Progenitor cell of endocrine pancreas (in vitro differentiated cells): ENCODE measurements around the gene MIA. TPM values are rescaled to one million over a fixed set of nuclear protein-coding genes. Genes with fewer than 3 reads are reported as not detected.
A peak's percentile ranks its signal among the peaks of the same experiment; 100 is the strongest.

Source experiments
- DNase-seq: peaks from one replicate; pipeline ENCODE4 v3.0.0; 2021; ENCODE audit warnings: low spot score; ENCODE audit not compliant: unreplicated experiment
- H3K27ac Mint-ChIP-seq: 2 replicates; pipeline ENCODE4 v1.8.0; 2021; ENCODE audit warnings: mild to moderate bottlenecking, moderate library complexity, mixed read lengths
- H3K27me3 Mint-ChIP-seq: 2 replicates; pipeline ENCODE4 v1.8.0; 2021; ENCODE audit warnings: mixed read lengths
- H3K36me3 Mint-ChIP-seq: 2 replicates; pipeline ENCODE4 v1.8.0; 2022; ENCODE audit warnings: mixed read lengths; ENCODE audit not compliant: insufficient read depth
- H3K4me1 Mint-ChIP-seq: 2 replicates; pipeline ENCODE4 v1.8.0; 2021; ENCODE audit warnings: low read depth, mixed read lengths
- H3K4me3 Mint-ChIP-seq: 2 replicates; pipeline ENCODE4 v1.8.0; 2021; ENCODE audit warnings: low read depth, mild to moderate bottlenecking, moderate library complexity, mixed read lengths
- H3K9me3 Mint-ChIP-seq: 2 replicates; pipeline ENCODE4 v1.8.0; 2021; ENCODE audit warnings: low read depth, mixed read lengths
- CTCF ChIP-seq: fragments of 200-600 bp; sonication (generic); IDR thresholded peaks from one replicate; pipeline ENCODE4 v1.5.0; 2021; ENCODE audit warnings: antibody characterized with exemption, mild to moderate bottlenecking; ENCODE audit not compliant: unreplicated experiment
- total RNA-seq: library from RNA; stranded (reverse); gene quantifications from 2 replicates; pipeline ENCODE4 v1.2.1, GENCODE V29; 2021

The MIA gene
- total RNA-seq, 1 donor from 2014 or later = 8.5 TPM

DNA sequence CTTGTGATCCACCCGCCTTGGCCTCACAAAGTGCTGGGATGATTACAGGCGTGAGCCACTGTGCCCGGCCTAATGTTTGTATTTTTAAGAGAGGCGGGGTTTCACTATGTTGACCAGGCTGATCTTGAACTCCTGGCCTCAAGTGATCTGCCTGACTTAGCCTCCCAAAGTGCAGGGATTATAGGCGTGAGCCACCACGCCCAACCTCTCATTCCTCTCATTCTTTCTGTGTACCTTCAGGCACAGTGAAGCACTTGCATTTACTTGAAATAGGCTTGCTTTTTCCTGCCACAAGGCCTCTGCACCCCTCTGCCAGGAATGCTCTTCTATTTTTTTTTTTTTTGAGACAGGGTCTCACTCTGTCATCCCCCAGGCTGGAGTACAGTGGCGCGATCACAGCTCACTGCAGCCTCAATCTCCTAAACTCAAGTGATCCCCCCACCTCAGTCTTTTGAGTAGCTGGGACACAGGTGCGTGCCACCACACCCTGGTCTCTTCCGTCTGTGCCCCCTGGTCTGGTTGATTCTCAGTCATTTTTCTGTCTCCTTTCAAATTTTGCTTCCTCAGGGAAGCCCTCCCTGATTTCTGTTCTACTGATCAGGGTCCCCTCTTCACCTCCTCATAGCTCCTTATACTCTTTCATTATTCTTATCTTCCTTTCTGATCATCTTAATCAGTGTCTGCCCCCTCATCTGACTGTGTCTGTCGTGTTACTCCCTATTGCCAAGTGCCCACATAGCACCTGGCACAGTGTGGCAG, 40.1 kb upstream of the MIA start:
- H3K9me3 Mint-ChIP-seq = no peaks in the 10 kb centered on the region
- H3K27me3 Mint-ChIP-seq = no peaks in the 10 kb centered on the region
- peaks cover 32% of the 10 kb centered on the region for H3K36me3 Mint-ChIP-seq
- H3K27ac Mint-ChIP-seq = peak overlapping the region; percentile 33
- no peak for TF ChIP-seq CTCF
- no peak overlapping the region for H3K4me3 Mint-ChIP-seq
- H3K4me1 Mint-ChIP-seq = no peaks in the 10 kb centered on the region
- no peak for DNase-seq

DNA sequence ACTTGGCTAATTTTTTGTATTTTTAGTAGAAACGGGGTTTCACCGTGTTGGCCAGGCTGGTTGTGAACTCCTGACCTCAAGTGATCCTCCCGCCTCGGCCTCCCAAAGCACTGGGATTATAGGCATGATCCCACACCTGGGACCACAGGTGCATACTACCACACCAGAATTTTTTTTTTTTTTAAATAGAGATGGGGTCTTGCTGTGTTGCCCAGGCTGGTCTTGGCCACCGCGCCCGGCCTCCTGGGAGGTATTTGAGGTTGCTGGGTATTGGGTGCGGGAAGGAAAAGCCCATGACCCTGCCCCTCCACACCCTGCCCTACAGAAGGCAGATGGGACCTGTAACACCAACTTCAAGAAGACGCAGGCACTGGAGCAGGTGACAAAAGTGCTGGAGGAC, 38.7 kb upstream of the MIA start:
- H3K9me3 Mint-ChIP-seq = no peaks in the 10 kb centered on the region
- H3K4me3 Mint-ChIP-seq = no peak overlapping the region
- no peak overlapping the region for H3K27ac Mint-ChIP-seq
- peaks cover 23% of the 10 kb centered on the region for H3K36me3 Mint-ChIP-seq
- no peaks in the 10 kb centered on the region for H3K27me3 Mint-ChIP-seq
- no peak for DNase-seq
- TF ChIP-seq CTCF = no peak
- H3K4me1 Mint-ChIP-seq = no peaks in the 10 kb centered on the region

DNA sequence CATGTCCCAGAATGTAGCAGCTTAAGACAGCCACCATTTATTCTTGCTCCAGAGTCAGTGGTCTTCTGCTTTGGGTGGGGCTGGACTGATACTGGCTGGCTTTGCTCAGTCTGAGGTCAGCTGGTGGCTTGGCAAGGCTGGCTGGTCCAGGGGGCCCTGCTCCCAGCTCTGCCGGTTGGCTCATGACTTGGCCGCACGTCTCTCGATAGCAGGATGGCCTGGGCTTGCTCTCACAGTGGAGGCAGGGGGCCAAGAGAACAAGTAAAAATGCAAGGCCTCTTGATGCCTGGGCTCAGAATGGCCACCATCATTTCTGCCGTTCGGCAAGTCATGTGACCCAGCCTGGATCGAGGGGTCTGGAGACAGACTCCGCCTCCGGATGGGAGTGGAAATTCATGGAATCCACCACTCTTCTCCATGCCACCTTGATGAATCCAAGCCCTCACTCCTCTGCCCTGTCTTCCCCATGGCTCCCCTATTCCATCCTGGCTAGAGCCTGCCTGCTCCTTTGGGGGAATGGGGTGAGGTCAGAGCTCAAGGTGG, 38.1 kb upstream of the MIA start:
- Mint-ChIP-seq H3K36me3 (peaks cover 23% of the 10 kb centered on the region), H3K27ac (no peak overlapping the region), H3K4me1 (no peaks in the 10 kb centered on the region), H3K4me3 (no peak overlapping the region), H3K27me3 (no peaks in the 10 kb centered on the region), H3K9me3 (no peaks in the 10 kb centered on the region)
- DNase-seq = no peak
- TF ChIP-seq CTCF = no peak

GRCh38 chr19:40739030-40739839, 36.1 kb upstream of the MIA start:
- no peak for DNase-seq
- no peaks in the 10 kb centered on the region for H3K27me3 Mint-ChIP-seq

More at GRCh38 chr19:40739030-40739839, 36.1 kb upstream of the MIA start:
- no peak for TF ChIP-seq CTCF
- H3K27ac Mint-ChIP-seq = no peak overlapping the region
- peaks cover 12% of the 10 kb centered on the region for H3K36me3 Mint-ChIP-seq
- no peaks in the 10 kb centered on the region for H3K9me3 Mint-ChIP-seq
- no peak overlapping the region for H3K4me3 Mint-ChIP-seq
- H3K4me1 Mint-ChIP-seq = no peaks in the 10 kb centered on the region
